C4-2B (cell line): ENCODE data around the gene RNF111.

Source experiments
- H3K27ac ChIP-seq: fragments of 450-650 bp; 2 replicates; pipeline ENCODE4 v1.5.1; 2017
- ZFX ChIP-seq: fragments of 450-650 bp; IDR thresholded peaks from 2 replicates; pipeline ENCODE4 v1.6.1; 2017
- TF ChIP-seq, protein P1 (sequence below): fragments of 450-650 bp; conservative IDR thresholded peaks from 2 replicates; pipeline ENCODE4 v1.5.1; 2017; ENCODE audit warnings: mild to moderate bottlenecking

Gene RNF111

DNA sequence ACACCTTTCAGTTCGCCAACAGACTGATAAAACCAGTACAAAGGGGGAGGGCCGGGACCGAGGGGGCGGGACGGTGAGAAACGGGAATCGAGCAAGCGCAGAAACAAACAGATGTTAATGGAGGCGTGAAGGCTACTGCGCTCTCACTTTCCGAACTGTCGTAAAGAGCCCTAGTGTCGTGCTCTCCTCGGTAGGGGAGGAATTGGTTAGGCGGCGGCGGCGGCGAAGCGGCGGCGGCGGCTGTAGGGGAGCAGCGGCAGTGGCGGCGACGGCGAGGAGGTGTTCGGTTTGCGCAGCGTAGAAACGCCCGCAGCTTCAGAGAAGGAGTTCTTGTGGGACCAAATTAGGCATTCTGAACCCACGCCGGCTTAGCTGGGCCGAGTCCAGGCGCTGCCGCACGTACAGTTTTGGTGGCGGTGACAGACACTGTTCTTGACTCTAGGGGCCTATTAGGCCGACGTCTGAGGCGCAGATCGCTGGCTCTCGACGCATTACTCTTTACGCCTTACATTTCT is at the start of gene RNF111:
Gene RNF111 (plus strand): TSS at position 173 of the 515 bp plus-strand sequence. CDS start 43,160 bp downstream, outside the sequence.
- H3K27ac ChIP-seq: peak within 1 kb of the TSS; percentile 86
- TF ChIP-seq, protein P1, sequence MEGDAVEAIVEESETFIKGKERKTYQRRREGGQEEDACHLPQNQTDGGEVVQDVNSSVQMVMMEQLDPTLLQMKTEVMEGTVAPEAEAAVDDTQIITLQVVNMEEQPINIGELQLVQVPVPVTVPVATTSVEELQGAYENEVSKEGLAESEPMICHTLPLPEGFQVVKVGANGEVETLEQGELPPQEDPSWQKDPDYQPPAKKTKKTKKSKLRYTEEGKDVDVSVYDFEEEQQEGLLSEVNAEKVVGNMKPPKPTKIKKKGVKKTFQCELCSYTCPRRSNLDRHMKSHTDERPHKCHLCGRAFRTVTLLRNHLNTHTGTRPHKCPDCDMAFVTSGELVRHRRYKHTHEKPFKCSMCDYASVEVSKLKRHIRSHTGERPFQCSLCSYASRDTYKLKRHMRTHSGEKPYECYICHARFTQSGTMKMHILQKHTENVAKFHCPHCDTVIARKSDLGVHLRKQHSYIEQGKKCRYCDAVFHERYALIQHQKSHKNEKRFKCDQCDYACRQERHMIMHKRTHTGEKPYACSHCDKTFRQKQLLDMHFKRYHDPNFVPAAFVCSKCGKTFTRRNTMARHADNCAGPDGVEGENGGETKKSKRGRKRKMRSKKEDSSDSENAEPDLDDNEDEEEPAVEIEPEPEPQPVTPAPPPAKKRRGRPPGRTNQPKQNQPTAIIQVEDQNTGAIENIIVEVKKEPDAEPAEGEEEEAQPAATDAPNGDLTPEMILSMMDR: no peak
- TF ChIP-seq ZFX: peak; percentile 86

DNA sequence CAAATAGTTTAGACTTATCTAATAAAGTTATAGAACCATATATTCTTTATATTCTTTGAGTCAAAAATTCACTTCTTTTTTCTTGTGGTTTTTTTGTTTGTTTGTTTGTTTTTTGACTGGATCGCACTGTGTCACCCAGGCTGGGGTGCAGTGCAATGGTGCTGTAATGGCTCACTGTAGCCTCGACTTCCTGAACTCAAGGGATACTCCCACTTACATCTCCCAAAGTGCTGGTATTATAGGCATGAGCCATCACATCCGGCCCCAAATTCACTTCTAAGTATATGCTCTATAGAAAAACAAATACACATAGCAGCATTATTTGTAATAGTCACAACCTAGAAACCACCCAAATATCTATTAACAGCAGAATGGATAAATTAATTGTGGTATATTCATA is 40.3 kb upstream of the RNF111 start:
- H3K27ac ChIP-seq: no peak overlapping the region
- TF ChIP-seq, protein P1: no peak
- no peak for TF ChIP-seq ZFX

DNA sequence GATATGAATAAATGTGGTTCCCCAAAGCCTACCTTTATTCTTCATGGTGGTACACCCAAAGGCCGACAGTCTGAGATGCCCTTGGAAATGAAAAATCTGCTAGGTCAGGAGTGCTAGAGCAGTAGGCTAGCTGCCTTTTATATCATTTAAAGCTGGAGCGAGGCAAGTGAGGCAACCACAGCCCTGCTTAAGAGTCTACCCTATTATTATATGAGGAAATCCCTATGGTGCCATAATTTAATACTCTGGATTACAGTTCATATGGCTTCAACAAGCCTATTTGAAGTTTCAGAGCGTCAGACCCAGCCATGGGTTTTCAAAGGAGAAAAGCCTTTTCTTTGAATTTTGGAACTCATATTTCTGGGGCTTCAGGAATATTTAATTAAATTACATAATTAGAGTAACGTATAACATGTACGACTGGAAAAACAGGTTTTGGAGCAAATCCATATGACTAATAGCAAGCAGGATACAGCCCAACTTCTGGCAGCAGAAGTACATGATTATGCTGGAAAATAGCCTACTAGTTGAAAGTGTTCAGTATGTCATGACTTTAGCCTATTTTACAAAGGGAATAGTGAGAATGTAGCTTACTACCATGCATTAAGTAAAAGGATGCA is 36.0 kb upstream of the RNF111 start:
- TF ChIP-seq ZFX: no peak
- TF ChIP-seq, protein P1: no peak

DNA sequence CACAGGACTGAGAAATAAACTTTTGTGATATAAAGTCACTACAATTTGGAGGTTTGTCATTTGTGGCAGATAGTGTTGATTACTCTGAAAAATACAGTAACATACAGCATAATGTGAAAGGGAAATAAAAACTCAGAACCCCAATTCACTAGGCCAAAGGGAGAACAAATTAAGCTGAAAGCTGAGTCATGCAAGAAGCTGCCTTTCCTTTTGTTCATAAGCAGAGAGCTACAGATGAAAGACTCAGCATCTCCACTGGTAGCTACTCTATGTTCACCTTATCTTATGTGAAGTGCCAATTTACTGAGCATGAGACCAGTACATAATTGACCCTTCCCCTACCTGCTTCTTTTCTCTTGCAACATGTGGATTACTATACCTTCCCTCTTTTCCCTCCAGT is 34.7 kb upstream of the RNF111 start:
- peak overlapping the region; percentile 86; the same call in 1 of the 2 replicates for H3K27ac ChIP-seq
- TF ChIP-seq ZFX: no peak
- TF ChIP-seq, protein P1: no peak

More for the DNA sequence above, 36.0 kb upstream of the RNF111 start:
- H3K27ac ChIP-seq: peak overlapping the region; percentile 86; the same call in 1 of the 2 replicates

DNA sequence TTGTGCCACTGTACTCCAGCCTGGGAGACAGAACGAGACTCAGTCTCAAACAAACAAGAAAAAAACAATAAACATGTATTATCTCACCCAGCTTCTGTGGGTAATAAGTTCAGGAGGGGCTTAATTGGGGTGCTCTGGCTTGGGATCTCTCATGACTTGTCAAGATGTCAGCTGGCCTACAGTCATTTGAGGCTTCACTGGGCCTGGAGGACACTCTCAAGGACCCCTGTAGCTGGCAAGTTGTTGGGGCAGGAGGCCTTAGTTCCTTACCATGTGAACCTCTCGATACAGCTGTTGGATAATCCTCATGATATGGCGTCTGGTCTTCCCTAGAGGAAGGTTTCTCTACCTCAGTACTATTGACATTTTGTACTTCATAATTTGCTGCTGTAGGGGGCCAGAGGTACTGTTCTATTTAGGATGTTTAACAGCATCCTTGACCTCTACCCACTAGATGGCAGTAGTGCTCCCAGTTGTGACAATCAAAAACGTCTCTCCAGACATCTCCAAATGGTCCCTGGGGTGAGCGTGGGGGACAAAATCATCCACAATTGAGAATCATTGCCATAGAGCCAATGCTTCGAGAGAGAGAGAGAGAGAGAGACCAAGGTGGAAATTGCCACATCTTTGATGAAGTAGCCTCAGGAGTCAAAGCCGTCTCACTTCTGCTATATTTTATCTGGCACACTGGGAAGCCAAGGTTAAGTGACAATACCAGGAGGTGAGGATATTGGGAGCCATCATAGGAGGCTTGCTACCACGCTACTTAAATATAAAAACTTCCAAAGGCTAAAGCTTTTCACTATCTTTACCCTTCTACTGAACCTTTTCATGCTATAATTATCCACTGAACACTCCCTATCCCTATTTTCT is 30.1 kb upstream of the RNF111 start:
- TF ChIP-seq ZFX: no peak
- TF ChIP-seq, protein P1: peak; percentile 94
- no peak overlapping the region for H3K27ac ChIP-seq

DNA sequence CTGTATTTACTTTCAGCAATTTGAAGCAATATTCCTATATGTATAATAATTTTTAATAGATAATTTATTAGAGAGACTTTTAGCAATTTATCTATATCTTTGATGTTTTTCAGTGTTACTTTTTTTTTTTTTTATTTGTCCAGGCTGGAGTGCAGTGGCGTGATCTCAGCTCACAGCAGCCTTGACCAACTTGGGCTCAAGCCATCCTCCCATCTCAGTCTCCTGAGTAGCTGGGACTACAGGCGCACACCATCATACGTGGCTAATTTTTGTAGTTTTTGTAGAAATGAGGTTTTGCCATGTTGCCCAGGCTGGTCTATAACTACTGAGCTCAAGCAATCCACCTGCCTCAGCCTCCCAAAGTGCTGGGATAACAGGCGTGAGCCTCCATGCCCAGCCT is 28.7 kb upstream of the RNF111 start:
- no peak overlapping the region for H3K27ac ChIP-seq
- TF ChIP-seq, protein P1: no peak
- no peak for TF ChIP-seq ZFX

DNA sequence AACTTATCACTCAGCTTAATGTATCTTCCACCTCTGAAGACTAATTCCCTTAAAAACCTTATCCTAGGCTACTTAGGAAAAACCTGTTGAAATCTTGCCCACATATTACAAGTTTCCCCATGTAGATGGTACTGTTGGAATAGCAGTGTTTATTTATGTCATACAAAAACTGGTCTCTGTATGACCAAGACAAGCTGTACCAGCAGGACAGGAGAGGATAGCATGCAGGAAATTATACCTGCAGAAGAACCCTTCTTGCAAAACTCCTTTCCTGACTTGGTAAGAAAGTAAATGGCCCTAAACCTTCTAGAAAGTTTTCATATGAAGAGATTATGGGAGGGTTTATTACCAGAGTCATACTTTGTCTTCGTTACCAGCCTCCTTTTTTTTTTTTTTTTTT is 25.3 kb upstream of the RNF111 start:
- no peak overlapping the region for H3K27ac ChIP-seq
- TF ChIP-seq, protein P1: no peak
- no peak for TF ChIP-seq ZFX
